A172 (cell line): ENCODE measurements around the gene TMEM115. TPM values are rescaled to one million over a fixed set of nuclear protein-coding genes. Genes with fewer than 3 reads are reported as not detected.

ENCODE experiments used
- DNase-seq: peaks from one replicate; pipeline ENCODE4 v3.0.0-alpha.2; 2015; ENCODE audit warnings: low spot score
- total RNA-seq: library from RNA; depleted of rRNA; stranded (reverse); fragments of >200 nt; shearing (Covaris generic); gene quantifications from 2 replicates; pipeline ENCODE4 v1.2.3, GENCODE V29; 2014

TMEM115 gene
- total RNA-seq, 1 experiment from 2014 or later = 58.9 TPM

GRCh38 chr3:50334339-50335075 lies 24.8 kb downstream of the TMEM115 start:
- no peak for DNase-seq

- no peak for DNase-seq
Measured at GRCh38 chr3:50333744-50334328, 25.5 kb downstream of the TMEM115 start.

GRCh38 chr3:50331364-50331907 lies 27.9 kb downstream of the TMEM115 start:
- no peak for DNase-seq

GRCh38 chr3:50330330-50330729 lies 29.0 kb downstream of the TMEM115 start:
- DNase-seq = no peak

GRCh38 chr3:50327943-50328691 lies 31.2 kb downstream of the TMEM115 start, which contains the start of gene TUSC2:
Gene TUSC2, minus strand, starts transcription at chr3:50328223. Its CDS starts 124 bp downstream, at chr3:50328099.
- DNase-seq = peak; percentile 91

- no peak for DNase-seq
Measured at GRCh38 chr3:50327129-50327528, 32.2 kb downstream of the TMEM115 start.

GRCh38 chr3:50326182-50326541 lies 33.2 kb downstream of the TMEM115 start:
- DNase-seq = no peak

- DNase-seq = no peak
Measured at GRCh38 chr3:50325497-50326181, 33.7 kb downstream of the TMEM115 start.

- DNase-seq = no peak
Measured at GRCh38 chr3:50325113-50325480, 34.2 kb downstream of the TMEM115 start.

GRCh38 chr3:50324351-50325112 lies 34.8 kb downstream of the TMEM115 start:
- DNase-seq = peak; percentile 63

- DNase-seq = no peak
Measured at GRCh38 chr3:50323614-50324199, 35.6 kb downstream of the TMEM115 start.

- DNase-seq = no peak
Measured at GRCh38 chr3:50323092-50323600, 36.2 kb downstream of the TMEM115 start.

- no peak for DNase-seq
Measured at GRCh38 chr3:50322386-50323091, 36.8 kb downstream of the TMEM115 start, which contains the start of gene HYAL2. Gene HYAL2, minus strand, starts transcription at chr3:50322745. Its CDS starts 2,256 bp downstream, at chr3:50320489.

GRCh38 chr3:50322115-50322385 lies 37.3 kb downstream of the TMEM115 start:
- no peak for DNase-seq

- peak; percentile 73 for DNase-seq
Measured at GRCh38 chr3:50321336-50322114, 37.8 kb downstream of the TMEM115 start.

- peak; percentile 40 for DNase-seq
Measured at GRCh38 chr3:50320853-50321335, 38.4 kb downstream of the TMEM115 start.

GRCh38 chr3:50319894-50320625 lies 39.3 kb downstream of the TMEM115 start:
- DNase-seq = no peak

GRCh38 chr3:50319181-50319893 lies 40.0 kb downstream of the TMEM115 start:
- DNase-seq = no peak
